Measurements from ENCODE around the gene MATN1.
"Not testable (repeated sequence)": the region's sequence is repeated elsewhere in the genome, so short reads cannot be mapped to it uniquely, and the experiment has no call there.

The MATN1 gene

GRCh38 chr1:30723331-30723755 is at the start of gene MATN1:
MATN1 (minus strand) TSS chr1:30723585; CDS start chr1:30723551, 34 bp downstream.
- TF ChIP-seq CTCF (IDR thresholded peaks at IDR 0.05; ENCODE audit: low read depth, low read length, missing control alignments) = no peak
- no peak within 1 kb of the TSS for H3K4me3 ChIP-seq (ENCODE audit: low read depth, low read length)
- no peak for DNase-seq (ENCODE audit: low read depth)

- TF ChIP-seq CTCF (IDR thresholded peaks at IDR 0.05; ENCODE audit: low read depth, low read length, missing control alignments) = no peak
- DNase-seq (ENCODE audit: low read depth) = no peak
- no peak overlapping the region for H3K4me3 ChIP-seq (ENCODE audit: low read depth, low read length)
Observed at GRCh38 chr1:30771005-30771404, 47.6 kb upstream of the MATN1 start.

GRCh38 chr1:30770150-30770549 is 46.8 kb upstream of the MATN1 start:
- no peak for TF ChIP-seq CTCF (IDR thresholded peaks at IDR 0.05; ENCODE audit: low read depth, low read length, missing control alignments)
- H3K4me3 ChIP-seq (ENCODE audit: low read depth, low read length) = no peak overlapping the region
- DNase-seq (ENCODE audit: low read depth) = no peak

- no peak for TF ChIP-seq CTCF (IDR thresholded peaks at IDR 0.05; ENCODE audit: low read depth, low read length, missing control alignments)
- H3K4me3 ChIP-seq (ENCODE audit: low read depth, low read length) = no peak overlapping the region
- DNase-seq (ENCODE audit: low read depth) = no peak
Observed at GRCh38 chr1:30768830-30769718, 45.7 kb upstream of the MATN1 start.

- TF ChIP-seq CTCF (IDR thresholded peaks at IDR 0.05; ENCODE audit: low read depth, low read length, missing control alignments) = no peak
- H3K4me3 ChIP-seq (ENCODE audit: low read depth, low read length) = no peak overlapping the region
- no peak for DNase-seq (ENCODE audit: low read depth)
Observed at GRCh38 chr1:30768159-30768829, 44.9 kb upstream of the MATN1 start.

- H3K4me3 ChIP-seq (ENCODE audit: low read depth, low read length); DNase-seq (ENCODE audit: low read depth): not testable (repeated sequence)
Observed at GRCh38 chr1:30766948-30767347, 43.6 kb upstream of the MATN1 start.

- no peak for TF ChIP-seq CTCF (IDR thresholded peaks at IDR 0.05; ENCODE audit: low read depth, low read length, missing control alignments)
- no peak for DNase-seq (ENCODE audit: low read depth)
Observed at GRCh38 chr1:30765556-30766434, 42.4 kb upstream of the MATN1 start.

More at GRCh38 chr1:30765556-30766434, 42.4 kb upstream of the MATN1 start:
- H3K4me3 ChIP-seq (ENCODE audit: low read depth, low read length) = no peak overlapping the region
